Right hindlimb (tissue), 1 donor: ENCODE data around the gene ACTL7B.
"Not testable (repeated sequence)": the region's sequence is repeated elsewhere in the genome, so short reads cannot be mapped to it uniquely, and the experiment has no call there.

ENCODE experiments used
- DNase-seq: peaks from one replicate; pipeline ENCODE4 v3.0.0-alpha.2; 2018

Gene ACTL7B

DNA sequence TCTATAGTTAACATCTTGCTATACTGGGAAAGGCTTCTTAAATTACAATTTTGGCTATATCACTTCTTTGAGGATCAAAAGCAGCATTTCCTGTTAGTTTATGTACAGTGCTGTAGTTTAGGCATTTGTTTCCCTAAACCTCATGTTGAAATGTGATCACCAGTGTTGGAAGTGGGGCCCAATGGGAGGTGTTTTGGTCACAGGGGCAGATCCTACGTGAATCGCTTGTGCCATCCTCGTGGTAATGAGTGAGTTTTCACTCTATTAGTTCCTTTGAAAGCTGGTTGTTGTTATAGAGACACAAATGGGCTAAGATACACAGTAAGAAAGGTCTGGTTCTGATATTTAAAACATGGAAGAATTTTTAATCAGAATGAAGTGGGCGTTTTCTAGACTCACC is 12.0 kb upstream of the ACTL7B start:
- DNase-seq = no peak

GRCh38 chr9:108867116-108867515 is 11.3 kb upstream of the ACTL7B start:
- no peak for DNase-seq

GRCh38 chr9:108866001-108866420 is 10.2 kb upstream of the ACTL7B start:
- no peak for DNase-seq

DNA sequence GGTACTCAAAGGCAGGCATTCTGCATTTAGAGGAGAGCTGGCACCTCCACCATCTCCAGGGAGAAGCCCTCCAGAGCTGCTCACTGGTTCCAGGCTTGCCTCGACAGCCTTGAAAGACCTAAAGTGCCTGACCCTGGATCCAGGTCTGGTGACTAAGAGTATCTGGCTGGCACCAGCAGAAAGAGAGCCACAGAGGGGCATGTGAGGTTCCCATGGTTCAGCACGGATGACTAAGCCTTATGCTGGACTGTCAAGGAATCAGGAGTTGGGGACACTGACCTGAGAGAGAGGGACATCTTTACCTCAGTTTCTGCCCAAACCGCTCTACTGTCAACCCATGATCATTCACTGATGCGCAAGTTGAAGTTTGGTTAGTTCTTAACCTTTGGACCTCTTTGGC is 9.3 kb upstream of the ACTL7B start:
- DNase-seq = no peak

DNA sequence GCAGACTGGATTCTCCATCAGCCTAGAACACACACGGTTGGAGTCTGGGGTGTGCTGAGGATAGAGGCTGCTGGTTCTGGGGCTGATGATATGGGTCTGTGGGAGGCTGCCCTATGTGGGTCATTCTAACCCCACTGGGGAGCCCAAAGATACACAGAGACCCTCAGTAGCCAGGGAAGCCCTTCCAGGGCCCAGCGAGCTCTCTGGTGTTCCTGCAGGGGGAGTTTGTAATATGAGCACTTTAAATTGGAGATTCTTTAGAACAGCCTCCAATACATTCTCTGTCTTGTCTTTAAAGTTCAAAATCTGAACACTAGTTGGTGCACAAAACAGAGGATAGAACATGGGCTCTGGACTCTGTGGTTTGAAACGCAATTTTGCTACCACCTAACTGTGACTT is 8.7 kb upstream of the ACTL7B start:
- no peak for DNase-seq

GRCh38 chr9:108863891-108864290 is 8.1 kb upstream of the ACTL7B start:
- no peak for DNase-seq

- DNase-seq = no peak
These were observed 6.2 kb upstream of the ACTL7B start, which contains the start of gene ACTL7A for GRCh38 chr9:108861997-108862396. Gene ACTL7A, plus strand, starts transcription at chr9:108862266. Its CDS starts 57 bp downstream, at chr9:108862323.

- no peak for DNase-seq
These were observed 5.7 kb upstream of the ACTL7B start for GRCh38 chr9:108861464-108861863.

GRCh38 chr9:108860764-108861163 is 5.0 kb upstream of the ACTL7B start:
- no peak for DNase-seq

- DNase-seq = no peak
These were observed 4.6 kb upstream of the ACTL7B start for GRCh38 chr9:108860354-108860753.

- no peak for DNase-seq
These were observed 3.8 kb upstream of the ACTL7B start for GRCh38 chr9:108859459-108860114.

DNA sequence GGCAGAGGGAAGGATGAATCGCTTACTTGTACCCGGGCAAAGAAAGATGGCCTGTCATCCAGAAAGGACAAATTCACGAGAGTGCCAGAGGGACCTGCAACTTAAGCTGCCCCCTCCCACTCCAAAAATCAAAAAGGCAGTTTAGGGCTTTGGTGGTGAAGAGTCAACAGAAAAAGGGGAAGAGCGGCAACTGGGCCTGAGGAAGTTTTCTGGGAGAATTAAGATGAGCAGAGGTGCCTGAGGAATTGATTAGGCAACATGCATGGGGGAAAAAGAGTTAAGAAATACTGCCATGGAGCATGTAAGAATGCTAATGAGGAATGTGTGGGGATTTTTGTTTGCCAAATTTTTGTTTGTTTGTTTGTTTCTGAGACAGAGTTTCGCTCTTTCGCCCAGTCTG is 1.8 kb upstream of the ACTL7B start:
- DNase-seq = no peak

DNA sequence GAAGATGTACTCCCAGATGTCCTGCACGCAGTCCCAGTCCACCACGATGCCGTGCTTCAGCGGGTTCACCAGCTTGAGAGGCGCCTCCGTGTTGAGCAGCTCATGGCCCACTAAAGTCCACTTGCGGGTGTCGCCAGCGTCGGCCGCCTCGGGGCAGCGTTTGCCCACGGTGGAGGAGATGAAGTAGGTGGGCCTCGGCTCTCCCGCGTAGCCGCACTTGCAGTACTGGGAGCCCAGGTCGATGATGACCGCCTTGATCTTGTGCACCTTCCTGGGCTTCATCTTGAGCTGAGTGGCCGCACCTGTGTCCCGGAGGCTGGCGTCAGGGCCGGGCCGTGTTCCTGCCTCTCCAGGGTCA is 278 bp downstream of the ACTL7B start:
- no peak for DNase-seq

DNA sequence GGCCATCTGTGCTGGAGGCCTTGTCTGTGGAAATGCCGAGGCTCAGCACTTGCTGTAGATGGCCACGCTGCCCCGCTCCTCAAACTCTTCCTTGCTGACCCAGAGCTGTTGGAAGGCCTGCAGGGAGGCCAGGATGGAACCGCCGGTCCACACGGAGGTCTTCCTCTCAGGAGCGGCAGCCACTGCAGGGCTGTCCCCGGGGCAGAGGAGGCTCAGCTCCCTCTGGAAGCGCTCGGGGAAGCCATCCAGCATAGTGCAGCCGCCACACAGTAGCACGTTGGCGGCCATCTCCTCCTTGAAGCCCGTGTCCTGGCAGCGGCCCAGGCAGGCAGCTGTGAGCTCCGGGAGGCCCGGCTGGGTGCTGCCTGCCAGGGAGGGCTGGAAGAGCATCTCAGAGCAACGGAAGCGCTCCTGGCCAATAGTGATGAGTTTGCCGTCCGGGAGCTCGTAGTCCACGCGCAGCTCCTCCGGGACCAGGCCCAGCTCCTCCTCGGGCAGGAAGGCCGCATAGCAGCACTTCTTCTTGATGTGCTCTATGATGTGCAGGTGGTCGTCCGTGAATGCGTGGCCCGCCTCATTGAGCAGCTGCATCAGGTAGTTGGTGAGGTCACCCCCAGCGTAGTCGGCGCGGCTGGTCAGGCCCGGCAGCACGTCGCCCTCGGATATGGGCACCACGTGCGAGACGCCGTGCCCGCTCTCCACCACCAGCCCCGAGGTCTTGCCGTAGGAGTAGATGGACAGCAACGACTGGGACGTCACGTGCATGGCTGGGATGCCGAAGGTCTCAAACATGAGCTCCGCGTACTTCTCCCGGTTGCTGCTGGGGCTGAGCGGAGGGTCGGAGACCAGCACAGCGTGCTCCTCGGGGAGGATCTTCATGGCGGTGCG is 901 bp downstream of the ACTL7B start:
- no peak for DNase-seq

DNA sequence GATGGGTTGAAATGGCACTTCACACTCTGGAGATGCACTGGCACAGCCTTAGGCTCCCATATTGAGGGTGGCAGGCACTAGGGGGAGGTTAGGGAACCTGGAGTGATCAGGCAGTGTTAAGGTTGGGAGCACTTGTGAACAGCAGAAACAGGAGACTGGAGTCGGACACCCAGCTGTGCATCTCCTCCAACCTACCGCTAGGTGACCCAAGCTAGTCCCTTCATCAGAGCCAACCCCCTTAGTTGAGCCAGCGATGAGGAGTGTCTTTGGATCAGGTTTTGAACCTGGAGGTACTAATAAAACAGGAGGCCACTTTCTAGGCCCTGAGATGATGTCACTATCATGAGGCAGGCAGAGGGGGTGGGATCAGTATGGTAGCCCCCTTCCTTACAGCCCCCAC is 1.7 kb downstream of the ACTL7B start:
- no peak for DNase-seq

- DNase-seq = no peak
These were observed 3.7 kb downstream of the ACTL7B start for GRCh38 chr9:108852079-108852478.

- DNase-seq = no peak
These were observed 4.6 kb downstream of the ACTL7B start for GRCh38 chr9:108851138-108851537.

DNA sequence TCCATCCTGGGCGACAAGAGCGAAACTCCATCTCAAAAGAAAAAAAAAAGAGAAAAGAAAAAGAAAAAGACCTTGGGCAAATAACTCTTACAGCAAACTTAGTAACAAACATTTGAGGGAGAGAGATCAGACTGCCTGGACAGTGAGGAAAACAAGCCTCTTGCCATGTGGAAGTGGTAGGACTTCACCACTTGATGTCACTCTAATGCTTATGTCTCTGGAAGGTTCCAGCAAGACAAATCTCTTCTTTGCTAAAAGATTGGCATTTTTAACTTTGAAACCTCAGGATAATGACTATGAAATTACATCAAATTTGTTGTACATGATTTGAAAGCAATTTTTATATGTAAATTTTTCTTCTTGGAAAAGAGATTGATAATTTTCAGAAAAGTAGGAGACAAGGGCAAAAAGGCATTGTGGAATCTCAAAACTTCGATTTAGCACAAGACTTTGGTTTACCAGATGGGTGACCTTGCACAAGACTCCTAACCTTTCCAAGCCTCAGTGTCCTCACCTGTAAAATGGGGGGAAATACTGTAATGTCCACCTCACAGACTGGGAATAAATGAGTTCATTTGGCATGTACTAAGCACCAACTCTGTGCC is 5.4 kb downstream of the ACTL7B start:
- DNase-seq = no peak

DNA sequence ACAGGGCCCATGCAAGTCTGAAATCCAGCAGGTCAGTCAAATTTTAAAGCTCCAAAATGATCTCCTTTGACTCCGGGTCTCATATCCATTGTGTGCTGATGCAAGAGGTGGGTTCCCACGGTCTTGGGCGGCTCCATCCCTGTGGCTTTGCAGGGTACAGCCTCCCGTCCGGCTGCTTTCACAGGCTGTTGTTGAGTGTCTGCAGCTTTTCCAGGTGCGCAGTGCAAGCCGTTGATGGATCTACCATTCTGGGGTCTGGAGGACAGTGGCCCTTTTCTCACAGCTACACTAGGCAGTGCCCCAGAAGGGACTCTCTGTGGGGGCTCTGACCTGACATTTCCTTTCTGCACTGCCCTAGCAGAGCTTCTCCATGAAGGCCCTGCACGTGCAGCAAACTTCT is 7.5 kb downstream of the ACTL7B start:
- DNase-seq = not testable (repeated sequence)

DNA sequence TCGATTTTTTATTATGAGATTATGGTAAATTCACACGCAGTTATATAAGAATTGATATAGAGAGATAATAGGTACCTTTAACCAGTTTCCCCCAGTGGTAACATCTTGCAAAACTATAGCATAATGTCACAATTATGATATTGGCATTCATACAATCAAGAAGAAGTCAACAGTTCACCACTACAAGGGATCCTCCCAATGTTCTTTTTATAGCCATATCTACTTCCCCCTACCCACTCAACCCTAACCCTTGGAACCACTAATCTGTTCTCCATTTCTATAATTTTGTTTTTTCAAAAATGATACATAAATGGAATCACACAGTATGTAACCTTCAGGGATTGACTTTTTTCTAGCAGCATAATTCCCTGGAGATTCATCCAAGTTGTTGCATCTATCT is 9.8 kb downstream of the ACTL7B start:
- DNase-seq = no peak

- no peak for DNase-seq
These were observed 10.3 kb downstream of the ACTL7B start for GRCh38 chr9:108845507-108845906.

GRCh38 chr9:108844856-108845255 is 10.9 kb downstream of the ACTL7B start:
- no peak for DNase-seq

- DNase-seq = no peak
These were observed 11.4 kb downstream of the ACTL7B start for GRCh38 chr9:108844391-108844790.
